Mucosa of stomach (tissue), 1 donor: ENCODE results near the gene SPATA18.
A peak's percentile ranks its signal among the peaks of the same experiment; 100 is the strongest.

ENCODE experiments used
- H3K27me3 ChIP-seq: one replicate; pipeline ENCODE4 v1.7.0; 2013; ENCODE audit warnings: mild to moderate bottlenecking, low read length; ENCODE audit not compliant: control insufficient read depth, insufficient read depth
- H3K36me3 ChIP-seq: one replicate; pipeline ENCODE4 v1.7.0; 2013; ENCODE audit warnings: low read length; ENCODE audit not compliant: control insufficient read depth, insufficient read depth
- H3K4me1 ChIP-seq: one replicate; pipeline ENCODE4 v1.7.0; 2013; ENCODE audit warnings: mild to moderate bottlenecking, low read length; ENCODE audit not compliant: control insufficient read depth, insufficient read depth
- H3K4me3 ChIP-seq: one replicate; pipeline ENCODE4 v1.7.0; 2013; ENCODE audit warnings: low read length
- H3K9ac ChIP-seq: one replicate; pipeline ENCODE4 v1.7.0; 2013; ENCODE audit warnings: mild to moderate bottlenecking, low read length, moderate library complexity
- H3K9me3 ChIP-seq: one replicate; pipeline ENCODE4 v1.7.0; 2013; ENCODE audit warnings: mild to moderate bottlenecking, low read length, moderate library complexity; ENCODE audit not compliant: control insufficient read depth
- donor health status: Pancreatic carcinoma.

Gene SPATA18, protein sequence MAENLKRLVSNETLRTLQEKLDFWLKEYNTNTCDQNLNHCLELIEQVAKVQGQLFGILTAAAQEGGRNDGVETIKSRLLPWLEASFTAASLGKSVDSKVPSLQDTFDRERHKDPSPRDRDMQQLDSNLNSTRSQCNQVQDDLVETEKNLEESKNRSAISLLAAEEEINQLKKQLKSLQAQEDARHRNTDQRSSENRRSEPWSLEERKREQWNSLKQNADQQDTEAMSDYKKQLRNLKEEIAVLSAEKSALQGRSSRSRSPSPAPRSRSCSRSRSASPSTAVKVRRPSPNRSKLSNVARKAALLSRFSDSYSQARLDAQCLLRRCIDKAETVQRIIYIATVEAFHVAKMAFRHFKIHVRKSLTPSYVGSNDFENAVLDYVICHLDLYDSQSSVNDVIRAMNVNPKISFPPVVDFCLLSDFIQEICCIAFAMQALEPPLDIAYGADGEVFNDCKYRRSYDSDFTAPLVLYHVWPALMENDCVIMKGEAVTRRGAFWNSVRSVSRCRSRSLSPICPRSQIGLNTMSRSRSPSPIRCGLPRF

DNA sequence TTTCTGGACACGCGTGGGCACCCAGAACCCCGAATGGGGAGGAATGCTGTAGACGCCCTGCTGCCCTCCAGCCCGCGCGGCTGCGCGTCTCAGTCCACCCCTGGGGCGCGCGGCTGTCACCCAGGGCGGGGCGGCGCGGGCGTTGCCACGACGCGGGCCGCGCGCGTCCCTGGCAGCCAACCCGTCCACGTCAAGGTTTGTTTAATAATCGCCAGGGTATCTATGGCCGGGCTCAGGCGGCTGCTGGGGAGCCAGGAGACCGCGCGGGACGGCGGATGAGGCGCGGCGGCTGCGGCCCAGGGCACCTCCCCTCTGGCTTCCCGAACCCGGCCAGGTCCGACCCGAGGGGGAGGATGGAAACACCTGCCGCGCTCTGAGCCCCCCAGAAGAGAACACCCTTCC lies at the start of gene SPATA18:
Gene SPATA18 (plus strand): TSS at position 92 of the 402 bp plus-strand sequence. CDS start 401 bp downstream, outside the sequence.
- Histone ChIP-seq H3K9ac (peak within 1 kb of the TSS; percentile 65), H3K36me3 (no peaks in the 10 kb centered on the region), H3K4me1 (peaks cover 3% of the 10 kb centered on the region), H3K27me3 (no peaks in the 10 kb centered on the region), H3K4me3 (peak within 1 kb of the TSS; percentile 77), H3K9me3 (no peaks in the 10 kb centered on the region)

DNA sequence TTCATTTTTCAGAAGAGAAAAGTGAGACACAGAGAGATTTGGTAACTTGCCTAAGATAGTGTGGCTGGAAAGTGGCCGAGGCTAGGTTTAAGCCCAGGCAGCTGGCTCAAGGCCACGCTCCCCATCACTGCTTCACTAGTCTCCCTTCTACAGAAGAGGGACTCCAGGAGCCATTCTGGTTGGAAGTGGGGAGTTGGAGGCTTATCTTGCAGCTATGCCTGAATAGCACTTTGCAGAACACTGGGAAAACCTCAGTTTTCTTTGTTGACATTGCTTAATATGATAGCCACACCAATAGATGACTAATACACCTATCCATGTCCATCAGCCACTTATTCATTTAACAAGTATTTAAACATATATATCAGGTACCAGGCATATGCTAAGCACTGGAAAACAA lies 49.5 kb upstream of the SPATA18 start:
- Histone ChIP-seq H3K4me1 (peaks cover 25% of the 10 kb centered on the region), H3K9me3 (no peaks in the 10 kb centered on the region), H3K27me3 (no peaks in the 10 kb centered on the region), H3K9ac (no peak overlapping the region), H3K4me3 (no peak overlapping the region), H3K36me3 (peaks cover 4% of the 10 kb centered on the region)

DNA sequence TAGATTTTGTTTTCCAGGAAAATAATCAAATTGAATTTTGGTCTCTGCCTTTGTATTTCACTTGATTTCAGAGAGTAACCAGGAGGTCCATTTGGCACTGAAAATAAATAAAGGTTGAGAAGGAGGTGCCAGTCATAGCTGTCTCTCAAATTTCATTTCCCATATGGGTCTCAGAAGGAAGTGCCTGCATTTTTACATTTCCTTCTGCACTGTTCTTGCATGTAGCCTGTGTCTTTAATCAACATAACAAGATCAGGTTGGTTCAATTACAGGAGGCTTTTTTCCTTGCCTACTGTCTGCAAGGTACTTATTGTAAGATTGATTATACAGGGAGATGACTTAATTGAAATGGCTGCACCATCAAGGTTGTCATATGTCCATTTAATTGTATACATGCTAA lies 46.7 kb upstream of the SPATA18 start:
- H3K9ac ChIP-seq, result no peak overlapping the region
- peaks cover 4% of the 10 kb centered on the region for H3K36me3 ChIP-seq
- H3K27me3 ChIP-seq, result no peaks in the 10 kb centered on the region
- H3K4me3 ChIP-seq, result no peak overlapping the region
- H3K4me1 ChIP-seq, result peaks cover 30% of the 10 kb centered on the region
- H3K9me3 ChIP-seq, result no peaks in the 10 kb centered on the region

DNA sequence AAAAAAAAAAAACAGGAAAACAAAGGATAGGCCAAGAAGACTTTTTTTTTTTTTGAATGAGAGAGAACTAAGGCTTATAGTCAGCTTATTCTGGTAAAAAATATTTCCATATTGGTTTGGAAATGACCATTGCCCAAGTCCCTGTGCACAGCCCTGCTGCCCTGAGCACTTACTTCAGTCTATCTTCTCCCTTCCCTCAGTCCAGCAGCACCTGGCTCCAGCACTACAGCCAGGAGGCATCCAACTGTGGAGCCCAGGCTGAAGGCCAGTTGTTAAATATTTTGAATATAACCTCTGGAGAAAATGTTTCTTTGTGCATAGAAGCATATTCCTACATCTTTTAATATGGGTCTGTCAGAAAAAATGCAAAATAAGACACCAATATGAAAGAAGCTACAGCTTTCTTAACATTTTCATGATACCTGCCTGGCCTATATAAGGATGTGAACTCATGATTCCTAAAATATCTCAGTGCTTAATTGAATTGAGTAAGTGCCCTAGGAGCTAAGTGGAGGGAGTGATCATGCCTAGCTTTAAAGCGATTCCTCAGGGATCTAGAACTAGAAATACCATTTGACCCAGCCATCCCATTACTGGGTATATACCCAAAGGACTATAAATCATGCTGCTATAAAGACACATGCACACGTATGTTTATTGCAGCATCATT lies 45.4 kb upstream of the SPATA18 start:
- Histone ChIP-seq H3K9ac (no peak overlapping the region), H3K27me3 (no peaks in the 10 kb centered on the region), H3K36me3 (peaks cover 4% of the 10 kb centered on the region), H3K9me3 (no peaks in the 10 kb centered on the region), H3K4me1 (peaks cover 30% of the 10 kb centered on the region), H3K4me3 (no peak overlapping the region)

DNA sequence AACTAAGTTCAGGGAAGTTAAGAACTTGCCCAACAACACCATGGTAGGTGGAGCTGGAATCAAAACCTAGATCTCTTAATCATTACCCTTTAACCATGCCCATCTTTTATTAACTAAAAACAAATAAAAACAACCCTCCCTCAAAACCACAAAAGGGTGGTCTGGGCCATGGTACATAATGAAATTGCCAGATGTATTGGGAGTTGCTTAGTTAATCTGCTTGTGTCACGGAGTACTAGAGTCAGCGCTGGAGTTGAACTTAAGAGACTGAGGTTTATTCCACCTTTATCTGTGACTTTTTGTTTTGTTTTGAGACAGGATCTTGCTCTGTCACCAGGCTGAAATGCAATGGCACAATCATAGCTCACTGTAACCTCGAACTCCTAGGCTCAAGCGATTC lies 44.2 kb upstream of the SPATA18 start:
- Histone ChIP-seq H3K27me3 (no peaks in the 10 kb centered on the region), H3K4me3 (no peak overlapping the region), H3K4me1 (peaks cover 30% of the 10 kb centered on the region), H3K36me3 (peaks cover 4% of the 10 kb centered on the region), H3K9ac (no peak overlapping the region), H3K9me3 (no peaks in the 10 kb centered on the region)

DNA sequence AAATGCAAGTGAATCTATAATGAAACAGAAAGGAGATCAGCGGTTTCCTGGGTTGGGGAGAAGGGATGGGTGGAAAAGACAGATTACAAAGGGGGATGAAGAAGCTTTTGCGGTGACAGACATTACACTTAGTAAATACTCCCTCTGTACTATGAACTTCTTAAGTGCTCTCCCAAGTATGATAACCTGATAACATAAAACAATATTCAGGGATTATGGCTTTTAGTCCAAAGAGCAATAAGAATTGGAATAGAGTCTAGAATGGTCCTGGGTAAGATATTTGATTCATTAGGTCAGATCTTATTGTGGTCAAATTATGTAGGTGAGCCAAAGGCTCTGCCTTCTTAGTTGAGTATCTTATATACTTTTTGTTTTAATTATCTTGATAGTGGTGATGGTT lies 40.1 kb upstream of the SPATA18 start:
- Histone ChIP-seq H3K4me1 (peaks cover 25% of the 10 kb centered on the region), H3K9me3 (no peaks in the 10 kb centered on the region), H3K4me3 (no peak overlapping the region), H3K36me3 (no peaks in the 10 kb centered on the region), H3K9ac (no peak overlapping the region), H3K27me3 (no peaks in the 10 kb centered on the region)

DNA sequence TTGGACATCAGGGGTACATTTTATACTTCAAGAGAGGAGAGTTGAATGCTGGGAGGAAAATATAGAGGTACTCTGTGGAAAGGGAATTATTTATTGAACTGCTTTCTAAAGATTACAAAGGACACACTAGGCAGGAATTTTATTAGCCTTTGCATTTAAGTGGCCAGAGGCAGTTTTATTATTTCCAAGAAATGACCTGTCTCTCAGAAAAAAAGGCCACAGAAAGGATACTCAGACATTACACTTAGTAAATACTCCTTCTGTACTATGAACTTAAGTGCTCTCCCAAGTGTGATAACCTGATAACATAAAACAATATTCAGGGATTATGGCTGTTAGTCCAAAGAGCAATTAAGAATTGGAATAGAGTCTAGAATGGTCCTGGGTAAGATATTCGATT lies 38.5 kb upstream of the SPATA18 start:
- no peaks in the 10 kb centered on the region for H3K27me3 ChIP-seq
- H3K36me3 ChIP-seq, result no peaks in the 10 kb centered on the region
- no peak overlapping the region for H3K4me3 ChIP-seq
- no peak overlapping the region for H3K9ac ChIP-seq
- H3K4me1 ChIP-seq, result peaks cover 20% of the 10 kb centered on the region
- no peaks in the 10 kb centered on the region for H3K9me3 ChIP-seq

DNA sequence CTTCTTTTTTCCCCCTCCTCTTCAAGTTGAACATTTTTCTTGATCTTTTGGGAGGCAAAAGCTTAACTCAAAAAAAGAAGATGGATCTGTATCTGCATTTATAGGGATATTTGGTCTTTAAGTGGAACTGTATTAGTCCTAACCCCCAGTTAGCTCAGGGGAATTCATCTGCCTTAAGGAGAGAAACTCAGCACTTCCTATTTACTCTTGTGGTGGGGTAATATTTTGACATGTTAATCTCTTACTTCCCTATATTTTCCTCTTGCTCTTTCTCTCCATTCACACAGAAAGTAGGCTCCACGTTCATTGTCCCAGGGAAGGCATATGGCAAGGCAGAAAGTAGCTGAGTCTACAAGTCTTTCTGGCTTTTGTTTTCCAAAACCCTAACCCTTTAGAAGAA lies 36.2 kb upstream of the SPATA18 start:
- H3K36me3 ChIP-seq, result no peaks in the 10 kb centered on the region
- H3K9me3 ChIP-seq, result no peaks in the 10 kb centered on the region
- H3K4me3 ChIP-seq, result no peak overlapping the region
- peaks cover 18% of the 10 kb centered on the region for H3K4me1 ChIP-seq
- no peaks in the 10 kb centered on the region for H3K27me3 ChIP-seq
- no peak overlapping the region for H3K9ac ChIP-seq

DNA sequence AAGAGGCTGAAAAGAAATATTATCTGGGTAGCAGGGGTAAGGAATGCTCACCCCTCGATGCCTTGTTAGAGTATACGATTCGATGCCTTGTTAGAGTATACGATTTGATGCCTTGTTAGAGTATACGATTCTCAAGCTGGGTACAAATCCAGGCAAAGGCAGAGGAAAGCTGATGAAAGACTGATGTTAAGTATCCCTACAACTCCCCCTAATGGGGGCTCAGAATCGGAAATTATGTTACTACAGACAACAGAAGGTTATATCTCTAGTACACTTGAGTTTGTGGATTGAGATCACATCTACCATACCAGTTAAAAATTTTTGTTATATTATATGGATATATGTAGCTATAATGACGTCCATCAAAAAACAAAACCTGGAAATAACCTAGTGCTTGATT lies 35.7 kb upstream of the SPATA18 start:
- no peaks in the 10 kb centered on the region for H3K27me3 ChIP-seq
- H3K9me3 ChIP-seq, result no peaks in the 10 kb centered on the region
- no peak overlapping the region for H3K4me3 ChIP-seq
- H3K9ac ChIP-seq, result no peak overlapping the region
- peaks cover 18% of the 10 kb centered on the region for H3K4me1 ChIP-seq
- H3K36me3 ChIP-seq, result no peaks in the 10 kb centered on the region

DNA sequence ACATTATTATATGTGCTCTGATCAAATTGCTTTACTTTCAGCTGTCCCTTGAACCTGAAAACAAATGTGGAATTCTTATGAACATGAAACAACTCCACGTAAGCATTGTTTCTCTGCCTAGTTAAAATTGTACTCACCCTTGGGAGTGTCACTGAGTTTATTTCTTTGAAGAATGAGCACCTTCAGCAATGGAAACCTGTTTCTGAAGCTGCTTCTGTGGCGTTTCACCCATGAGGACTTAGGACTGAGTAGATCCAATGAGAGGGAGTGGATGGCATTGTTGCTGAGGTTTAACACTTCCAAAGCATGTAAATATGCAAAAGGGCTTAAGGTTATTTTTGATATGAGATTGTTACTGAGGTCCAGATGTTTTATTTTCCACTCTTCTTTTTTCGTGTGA lies 34.1 kb upstream of the SPATA18 start:
- Histone ChIP-seq H3K4me3 (peak overlapping the region; percentile 14), H3K9me3 (no peaks in the 10 kb centered on the region)

DNA sequence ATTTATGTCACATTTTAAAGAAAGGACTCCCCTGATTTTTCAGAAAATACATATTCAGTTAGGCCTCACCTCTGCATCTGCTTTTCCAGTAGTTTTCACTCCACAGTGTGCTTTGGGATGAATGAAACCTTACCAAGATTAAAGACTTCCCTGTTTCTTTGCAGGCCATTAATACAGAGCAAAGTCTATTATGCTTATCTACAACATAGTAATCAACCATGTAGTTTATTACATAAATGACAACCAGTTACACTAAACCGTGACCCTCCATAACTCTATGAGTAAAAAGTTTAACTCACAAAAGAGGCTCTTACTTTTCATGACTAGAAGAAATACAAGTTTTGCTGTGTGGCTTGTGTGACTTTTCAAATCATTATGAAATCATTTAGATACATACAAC lies 33.3 kb upstream of the SPATA18 start:
- no peak overlapping the region for H3K9ac ChIP-seq
- H3K27me3 ChIP-seq, result no peaks in the 10 kb centered on the region
- H3K4me3 ChIP-seq, result no peak overlapping the region
- no peaks in the 10 kb centered on the region for H3K36me3 ChIP-seq
- H3K4me1 ChIP-seq, result peaks cover 16% of the 10 kb centered on the region
- H3K9me3 ChIP-seq, result no peaks in the 10 kb centered on the region

More for the DNA sequence above, 34.1 kb upstream of the SPATA18 start:
- no peaks in the 10 kb centered on the region for H3K36me3 ChIP-seq
- H3K4me1 ChIP-seq, result peaks cover 16% of the 10 kb centered on the region
- peak overlapping the region; percentile 65 for H3K9ac ChIP-seq
- H3K27me3 ChIP-seq, result no peaks in the 10 kb centered on the region

DNA sequence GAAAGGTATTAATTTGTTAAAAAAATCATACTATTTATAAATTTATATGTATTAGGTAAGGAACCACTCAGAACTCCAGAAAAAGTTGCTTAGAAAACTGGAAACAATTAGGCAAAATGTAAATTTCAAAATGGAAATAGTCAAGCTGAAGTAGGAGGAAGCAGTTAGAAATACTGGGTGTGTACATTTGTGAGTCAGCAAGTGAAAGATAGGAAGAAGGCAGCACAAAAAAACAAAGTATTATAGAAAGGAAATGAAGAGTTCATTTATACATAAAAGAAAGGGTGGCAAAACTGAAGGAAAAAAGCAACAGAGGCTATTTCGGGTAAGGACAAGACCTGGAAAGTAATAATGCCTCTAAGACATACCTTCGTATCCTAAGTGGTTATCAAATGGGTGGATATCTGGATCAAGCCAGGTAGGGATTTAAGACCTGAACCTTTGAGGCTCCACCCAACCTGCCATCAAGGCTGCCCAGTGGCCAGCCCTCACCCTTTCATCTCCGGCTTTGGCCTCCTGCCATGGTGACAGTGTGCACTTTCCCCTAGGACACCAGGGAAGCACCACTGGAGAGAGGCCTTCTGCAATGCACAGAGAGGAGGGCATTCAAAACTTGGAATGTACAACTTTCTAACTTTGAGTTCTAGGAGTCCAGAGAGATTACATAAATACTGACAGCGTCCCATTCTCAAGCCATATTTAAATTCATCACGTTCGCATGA lies 31.0 kb upstream of the SPATA18 start, which contains the start of gene LRRC66:
Gene LRRC66 (minus strand): TSS at position 428 of the 722 bp plus-strand sequence. CDS start 2,750 bp downstream, outside the sequence.
- Histone ChIP-seq H3K27me3 (no peaks in the 10 kb centered on the region), H3K9ac (peak within 1 kb of the TSS; percentile 45), H3K4me1 (peaks cover 10% of the 10 kb centered on the region), H3K9me3 (no peaks in the 10 kb centered on the region), H3K36me3 (peaks cover 3% of the 10 kb centered on the region), H3K4me3 (peak within 1 kb of the TSS; percentile 12)
